Measurements from ENCODE around the gene GAS6. TPM values are rescaled to one million over a fixed set of nuclear protein-coding genes. Genes with fewer than 3 reads are reported as not detected.

Gene GAS6
- total RNA-seq, 4 donors from 2014 or later: 317 to 697 (median 547) TPM

- Histone ChIP-seq H3K36me3 (no peaks in the 10 kb centered on the region), H3K9me3 (peaks cover 0 to 6% (median 0%) of the 10 kb centered on the region in 4 donors), H3K4me1 (peaks cover 0 to 53% (median 6%) of the 10 kb centered on the region in 4 donors), H3K27me3 (no peaks in the 10 kb centered on the region), H3K4me3 (no peak overlapping the region), H3K27ac (peak overlapping the region in 1 of 4 donors; percentile 0)
- no peak for DNase-seq (ENCODE audit: low spot score in 2 of 2)
- TF ChIP-seq, protein P1, sequence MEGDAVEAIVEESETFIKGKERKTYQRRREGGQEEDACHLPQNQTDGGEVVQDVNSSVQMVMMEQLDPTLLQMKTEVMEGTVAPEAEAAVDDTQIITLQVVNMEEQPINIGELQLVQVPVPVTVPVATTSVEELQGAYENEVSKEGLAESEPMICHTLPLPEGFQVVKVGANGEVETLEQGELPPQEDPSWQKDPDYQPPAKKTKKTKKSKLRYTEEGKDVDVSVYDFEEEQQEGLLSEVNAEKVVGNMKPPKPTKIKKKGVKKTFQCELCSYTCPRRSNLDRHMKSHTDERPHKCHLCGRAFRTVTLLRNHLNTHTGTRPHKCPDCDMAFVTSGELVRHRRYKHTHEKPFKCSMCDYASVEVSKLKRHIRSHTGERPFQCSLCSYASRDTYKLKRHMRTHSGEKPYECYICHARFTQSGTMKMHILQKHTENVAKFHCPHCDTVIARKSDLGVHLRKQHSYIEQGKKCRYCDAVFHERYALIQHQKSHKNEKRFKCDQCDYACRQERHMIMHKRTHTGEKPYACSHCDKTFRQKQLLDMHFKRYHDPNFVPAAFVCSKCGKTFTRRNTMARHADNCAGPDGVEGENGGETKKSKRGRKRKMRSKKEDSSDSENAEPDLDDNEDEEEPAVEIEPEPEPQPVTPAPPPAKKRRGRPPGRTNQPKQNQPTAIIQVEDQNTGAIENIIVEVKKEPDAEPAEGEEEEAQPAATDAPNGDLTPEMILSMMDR (IDR thresholded peaks at IDR 0.05): no peak
- no peak for TF ChIP-seq EP300 (IDR thresholded peaks at IDR 0.05)
- no peak for TF ChIP-seq POLR2A (IDR thresholded peaks at IDR 0.05)
- 81 to 85% methylated on average over 9 to 11 of the region's 11 CpGs for WGBS, 2 donors
These were observed 49.4 kb downstream of the GAS6 start for GRCh38 chr13:113814435-113814821.

DNA sequence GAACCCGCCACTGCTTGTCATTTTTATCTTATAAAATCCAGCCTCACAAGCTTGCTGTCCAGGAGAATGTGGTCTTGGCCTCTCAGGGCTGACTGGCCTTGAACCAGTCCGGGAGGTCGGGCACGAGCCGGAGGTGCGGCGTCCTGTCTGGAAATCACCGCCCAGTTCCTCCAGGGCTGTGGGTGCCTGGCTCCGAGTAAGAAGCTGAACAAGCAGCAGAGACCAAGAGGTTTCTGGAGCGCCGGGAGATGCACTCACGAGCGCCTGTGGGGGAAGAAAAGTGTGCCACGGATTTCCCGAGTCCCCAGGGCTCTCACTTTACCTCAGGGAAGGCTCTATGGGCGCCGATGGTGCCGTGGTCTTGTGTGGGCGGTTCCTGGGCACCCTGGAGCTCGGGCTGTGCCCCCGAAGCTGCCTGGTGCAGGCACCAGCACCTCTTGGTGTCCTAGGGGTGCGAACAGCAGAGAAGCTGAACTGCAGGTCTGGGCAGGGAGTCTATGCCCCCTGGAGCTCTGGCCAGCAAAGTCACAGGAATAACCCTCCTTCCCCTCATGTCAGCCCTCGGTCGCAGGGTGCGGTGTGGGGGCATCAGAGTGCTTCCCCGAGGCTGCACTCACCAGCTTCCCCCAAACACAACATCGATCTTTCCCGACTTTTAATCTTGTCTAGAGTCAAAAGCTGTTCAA lies 50.0 kb downstream of the GAS6 start:
- Histone ChIP-seq H3K4me3 (no peak overlapping the region), H3K4me1 (peaks cover 0 to 48% (median 6%) of the 10 kb centered on the region in 4 donors), H3K36me3 (no peaks in the 10 kb centered on the region), H3K27ac (peak overlapping the region in 1 of 4 donors; percentile 0), H3K9me3 (peaks cover 0 to 10% (median 0%) of the 10 kb centered on the region in 4 donors), H3K27me3 (no peaks in the 10 kb centered on the region)
- DNase-seq (ENCODE audit: low spot score in 2 of 2): no peak
- 63 to 70% methylated on average over 21 to 25 of the region's 28 CpGs for WGBS, 2 donors
- TF ChIP-seq POLR2A (IDR thresholded peaks at IDR 0.05) (no peak), EP300 (IDR thresholded peaks at IDR 0.05) (no peak)
- TF ChIP-seq, protein P1 (IDR thresholded peaks at IDR 0.05): no peak

DNA sequence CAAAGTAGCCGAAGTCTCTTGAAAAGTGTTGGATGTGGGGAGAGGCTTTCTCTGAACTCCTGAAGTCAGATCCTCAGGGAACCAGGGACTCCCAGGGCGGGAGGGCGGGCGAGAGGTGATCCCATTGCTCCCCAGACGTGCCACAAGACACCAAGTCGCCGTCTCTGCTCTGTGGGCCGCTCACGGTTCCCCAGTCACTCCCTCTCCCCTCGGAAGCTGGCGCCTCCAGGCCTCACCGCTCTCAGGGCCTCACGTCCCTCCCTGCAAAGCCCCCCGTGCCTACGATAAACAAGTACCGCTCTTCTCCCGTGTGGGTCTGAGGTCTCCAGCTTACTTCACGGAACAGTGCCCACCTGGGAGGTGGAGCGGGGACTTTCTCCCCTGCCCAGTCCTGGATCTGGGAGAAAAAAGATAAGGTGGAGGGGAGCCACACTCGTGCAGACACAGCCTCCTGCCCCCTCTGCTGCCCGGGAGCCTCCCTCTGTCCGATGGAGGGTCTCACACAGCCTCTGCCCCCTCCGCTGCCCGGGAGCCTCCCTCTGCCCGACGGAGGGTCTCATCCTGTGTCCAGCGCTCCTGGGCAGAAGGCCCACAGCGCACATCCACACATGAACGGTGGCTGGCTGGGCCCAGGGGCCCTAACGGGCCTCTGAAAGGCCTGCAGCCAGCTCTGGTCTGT lies 50.7 kb downstream of the GAS6 start:
- TF ChIP-seq, protein P1 (IDR thresholded peaks at IDR 0.05): no peak
- TF ChIP-seq EP300 (IDR thresholded peaks at IDR 0.05) (no peak), POLR2A (IDR thresholded peaks at IDR 0.05) (no peak)
- H3K4me1 ChIP-seq: peaks cover 0 to 42% (median 6%) of the 10 kb centered on the region in 4 donors
- WGBS, 2 donors: 89 to 90% methylated on average over 28 to 29 of the region's 30 CpGs
- H3K27me3 ChIP-seq: no peaks in the 10 kb centered on the region
- H3K4me3 ChIP-seq: no peak overlapping the region
- H3K9me3 ChIP-seq: peaks cover 0 to 16% (median 0%) of the 10 kb centered on the region in 4 donors
- no peak for DNase-seq (ENCODE audit: low spot score in 2 of 2)
- no peaks in the 10 kb centered on the region for H3K36me3 ChIP-seq
- peak overlapping the region in 1 of 4 donors; percentile 0 for H3K27ac ChIP-seq

DNA sequence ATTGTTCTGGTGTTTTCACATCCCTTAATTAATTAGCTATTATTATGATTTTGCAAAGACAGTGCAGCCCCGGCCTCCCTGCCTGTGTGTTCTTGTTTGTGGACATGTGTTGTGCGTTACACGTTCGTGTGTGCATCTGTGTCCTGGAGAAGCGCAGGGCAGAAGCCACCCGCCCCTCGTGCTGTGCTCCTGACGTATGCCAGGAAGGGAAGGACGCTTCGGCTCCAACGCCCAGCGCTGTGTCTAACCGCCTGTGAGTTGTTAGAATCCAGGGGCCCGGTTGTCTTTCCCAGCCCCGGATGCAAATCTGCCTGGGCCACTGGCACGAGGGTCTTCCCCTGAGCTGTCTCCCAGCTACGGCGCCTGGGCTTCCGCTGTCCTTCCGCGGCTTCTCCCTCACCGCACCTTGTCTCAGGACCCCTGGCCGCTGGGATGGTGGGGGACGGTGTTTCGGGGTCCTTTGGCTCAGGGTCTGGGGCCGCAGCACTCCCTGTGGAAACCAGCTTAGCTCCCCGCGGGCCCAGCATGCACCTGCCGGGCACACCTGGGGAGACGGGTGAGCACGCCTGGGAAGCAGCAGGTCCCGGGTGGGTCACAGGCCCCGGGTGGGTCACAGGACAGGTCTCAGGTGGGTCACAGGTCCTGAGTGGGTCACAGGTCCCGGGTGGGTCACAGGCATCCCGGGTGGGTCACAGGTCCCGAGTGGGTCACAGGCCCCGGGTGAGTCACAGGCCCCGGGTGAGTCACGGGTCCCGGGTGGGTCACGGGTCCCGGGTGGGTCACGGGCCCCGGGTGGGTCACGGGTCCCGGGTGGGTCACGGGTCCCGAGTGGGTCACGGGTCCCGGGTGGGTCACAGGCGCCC lies 51.5 kb downstream of the GAS6 start:
- TF ChIP-seq POLR2A (IDR thresholded peaks at IDR 0.05): no peak
- TF ChIP-seq, protein P1 (IDR thresholded peaks at IDR 0.05): no peak
- no peak for TF ChIP-seq EP300 (IDR thresholded peaks at IDR 0.05)
- H3K27ac ChIP-seq: no peak overlapping the region
- 84 to 86% methylated on average over 36 to 48 of the region's 51 CpGs for WGBS, 2 donors
- no peak for DNase-seq (ENCODE audit: low spot score in 2 of 2)
- peaks cover 0 to 23% (median 0%) of the 10 kb centered on the region in 4 donors for H3K9me3 ChIP-seq
- no peaks in the 10 kb centered on the region for H3K27me3 ChIP-seq
- H3K4me1 ChIP-seq: peaks cover 0 to 34% (median 6%) of the 10 kb centered on the region in 4 donors
- no peaks in the 10 kb centered on the region for H3K36me3 ChIP-seq
- no peak overlapping the region for H3K4me3 ChIP-seq
